HG03432 (cell line): Measurements from ENCODE around the gene KCNRG.
"Not testable (repeated sequence)": the region's sequence is repeated elsewhere in the genome, so short reads cannot be mapped to it uniquely, and the experiment has no call there.

ENCODE experiments used
- ATAC-seq: cut with Tn5 transposase; IDR thresholded peaks from one replicate; pipeline ENCODE4 v1.9.1; 2021; ENCODE audit warnings: mild to moderate bottlenecking, moderate library complexity; ENCODE audit not compliant: unreplicated experiment

The KCNRG gene, protein sequence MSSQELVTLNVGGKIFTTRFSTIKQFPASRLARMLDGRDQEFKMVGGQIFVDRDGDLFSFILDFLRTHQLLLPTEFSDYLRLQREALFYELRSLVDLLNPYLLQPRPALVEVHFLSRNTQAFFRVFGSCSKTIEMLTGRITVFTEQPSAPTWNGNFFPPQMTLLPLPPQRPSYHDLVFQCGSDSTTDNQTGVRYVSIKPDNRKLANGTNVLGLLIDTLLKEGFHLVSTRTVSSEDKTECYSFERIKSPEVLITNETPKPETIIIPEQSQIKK

DNA sequence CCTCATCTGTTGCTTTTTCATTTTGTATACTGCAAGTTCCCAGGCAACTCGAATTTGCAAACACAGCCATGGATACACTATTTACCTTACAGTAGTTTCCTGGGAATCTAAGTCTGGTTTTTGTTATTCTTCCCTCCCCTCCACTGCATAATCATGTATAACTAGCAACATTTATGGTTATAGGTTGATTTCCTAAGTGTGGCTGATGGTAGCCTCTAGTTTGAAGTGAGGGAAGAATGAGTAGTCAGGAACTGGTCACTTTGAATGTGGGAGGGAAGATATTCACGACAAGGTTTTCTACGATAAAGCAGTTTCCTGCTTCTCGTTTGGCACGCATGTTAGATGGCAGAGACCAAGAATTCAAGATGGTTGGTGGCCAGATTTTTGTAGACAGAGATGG lies at the start of gene KCNRG:
KCNRG (plus strand) TSS at position 187 of the 400 bp plus-strand sequence; CDS start at position 237, 50 bp downstream.
- ATAC-seq = no peak

DNA sequence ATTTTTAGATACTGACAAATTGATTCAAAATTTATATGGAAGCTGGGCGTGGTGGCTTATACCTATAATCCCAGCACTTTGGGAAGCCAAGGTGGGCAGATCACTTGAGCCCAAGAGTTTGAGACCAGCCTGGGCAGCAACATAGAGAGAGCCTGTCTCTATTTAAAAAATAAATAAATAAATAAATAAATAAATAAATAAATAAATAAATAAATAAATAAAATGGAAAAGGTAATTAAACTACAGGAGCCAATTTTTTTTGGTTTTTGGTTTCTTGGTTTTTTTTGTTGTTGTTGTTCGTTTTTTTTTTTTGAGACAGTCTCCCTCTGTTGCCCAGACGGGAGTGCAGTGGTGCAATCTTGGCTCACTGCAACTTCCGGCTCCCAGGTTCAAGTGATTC lies 47.8 kb upstream of the KCNRG start:
- no peak for ATAC-seq

DNA sequence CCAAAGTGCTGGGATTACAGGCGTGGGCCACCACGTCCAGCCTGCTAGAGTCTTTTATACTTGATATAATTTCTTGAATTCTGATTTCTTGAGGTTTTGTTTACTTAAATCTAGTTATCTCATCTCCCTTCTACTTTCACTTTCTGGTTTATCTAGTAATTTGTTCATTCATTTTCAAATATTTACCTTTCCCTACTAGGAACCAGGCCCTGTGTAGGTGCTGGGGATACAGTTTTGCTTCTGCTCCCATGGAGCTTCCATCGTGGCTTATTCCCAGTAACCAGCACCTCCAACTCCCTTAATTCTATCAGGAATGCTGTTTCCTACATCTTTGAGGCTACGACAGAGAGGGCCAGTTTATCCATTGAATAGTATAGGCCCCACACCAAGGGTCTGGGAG lies 42.5 kb upstream of the KCNRG start:
- no peak for ATAC-seq

DNA sequence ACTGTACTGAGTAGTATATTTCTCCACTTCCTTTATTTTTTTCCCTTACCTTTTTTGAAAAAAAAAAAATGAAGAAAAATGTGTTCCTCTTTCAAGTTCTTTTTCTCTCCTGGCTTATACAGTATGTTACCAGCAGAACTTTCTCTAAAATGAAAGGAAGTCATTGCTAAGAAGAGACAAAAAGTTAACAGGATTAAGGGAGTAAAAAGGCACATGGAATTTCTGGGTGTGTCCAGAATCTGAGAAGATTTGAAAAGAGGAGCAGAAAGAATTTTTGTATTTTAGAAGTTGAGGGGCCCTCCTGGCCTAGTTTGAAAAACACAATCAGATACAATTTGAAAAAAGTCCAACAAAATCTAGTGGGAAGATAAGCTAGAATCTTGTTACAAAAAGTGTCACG lies 39.4 kb upstream of the KCNRG start:
- ATAC-seq = no peak

DNA sequence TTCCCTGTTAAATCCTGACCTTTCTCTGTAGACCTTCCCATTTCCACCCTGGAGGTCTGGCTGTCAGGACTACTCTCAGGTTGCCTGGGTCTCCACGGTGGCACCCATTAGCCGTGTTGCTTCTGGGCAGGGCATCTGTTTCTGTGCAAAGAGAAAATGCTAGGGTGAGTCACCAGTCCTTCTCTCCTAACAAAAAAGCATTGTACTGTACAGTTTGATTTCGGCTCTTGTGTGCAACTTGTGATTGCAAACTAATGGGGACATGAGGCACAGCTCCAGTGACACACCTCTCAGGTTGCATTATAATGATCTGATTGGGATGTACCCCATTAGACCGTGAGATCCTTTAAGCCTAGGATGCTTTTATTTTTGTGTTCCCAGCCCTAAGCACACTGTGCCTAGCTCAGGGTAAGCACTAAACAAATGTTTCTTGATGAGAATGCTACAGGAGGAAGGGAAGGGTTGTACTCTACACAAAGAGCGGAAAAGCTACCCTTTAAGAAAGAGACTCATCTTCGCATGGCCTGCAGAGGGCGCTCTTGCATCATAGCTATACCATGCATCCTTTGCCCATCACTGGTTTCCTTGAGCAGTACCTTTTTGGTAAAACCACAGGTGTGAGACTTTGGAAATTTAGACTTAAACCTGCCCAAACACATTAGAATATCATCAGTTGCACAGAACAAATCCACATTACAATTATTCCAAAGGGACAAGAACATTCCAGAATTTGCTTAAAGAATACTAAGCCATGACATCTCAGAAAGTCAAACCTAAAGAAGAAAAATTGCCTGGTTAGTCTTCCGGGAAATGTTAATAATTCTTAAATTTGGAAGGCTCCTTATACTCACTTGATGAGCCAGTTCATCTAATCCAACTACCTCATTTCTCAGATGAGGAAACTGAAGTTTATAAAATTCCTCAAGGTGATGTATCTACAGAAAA lies 38.7 kb upstream of the KCNRG start:
- peak; percentile 60 for ATAC-seq

DNA sequence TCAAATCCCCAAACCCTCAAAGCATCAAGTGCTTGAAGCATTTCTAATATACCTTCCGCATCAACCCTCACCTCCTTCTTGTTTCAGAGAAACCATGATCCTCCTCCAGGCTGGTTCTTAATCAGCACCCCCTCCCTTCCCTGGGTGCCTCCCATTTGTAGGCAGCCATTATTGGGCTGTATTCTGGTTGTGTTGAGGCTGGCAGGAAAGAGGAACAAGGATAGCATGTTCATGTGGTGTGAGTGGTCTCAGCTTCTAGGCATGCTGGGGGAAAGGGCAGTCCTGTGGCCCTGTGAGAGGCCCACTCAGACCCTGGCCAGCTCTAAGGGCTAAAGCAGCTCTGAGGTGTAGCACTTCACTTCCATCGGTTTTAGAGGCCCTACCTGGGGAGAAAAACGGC lies 37.3 kb upstream of the KCNRG start:
- ATAC-seq = no peak

DNA sequence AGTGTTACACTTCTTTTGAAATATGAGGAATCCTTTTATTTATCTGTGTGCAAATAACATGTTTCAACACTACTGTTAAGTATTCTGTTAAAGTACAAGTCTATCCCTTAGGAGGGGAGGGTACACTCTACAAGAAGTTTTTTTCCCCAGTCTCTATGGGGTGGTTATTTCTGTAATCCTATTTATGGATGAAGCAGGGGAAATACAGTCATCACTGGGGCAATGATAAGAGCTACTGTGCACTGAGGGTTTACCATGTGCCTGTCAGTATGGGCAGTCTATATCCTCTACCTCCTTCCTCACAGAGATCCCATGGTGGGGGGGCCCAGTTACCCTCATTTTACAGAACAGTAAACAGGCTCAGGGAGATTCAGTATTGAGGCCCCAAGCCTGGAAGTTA lies 35.0 kb upstream of the KCNRG start:
- no peak for ATAC-seq

DNA sequence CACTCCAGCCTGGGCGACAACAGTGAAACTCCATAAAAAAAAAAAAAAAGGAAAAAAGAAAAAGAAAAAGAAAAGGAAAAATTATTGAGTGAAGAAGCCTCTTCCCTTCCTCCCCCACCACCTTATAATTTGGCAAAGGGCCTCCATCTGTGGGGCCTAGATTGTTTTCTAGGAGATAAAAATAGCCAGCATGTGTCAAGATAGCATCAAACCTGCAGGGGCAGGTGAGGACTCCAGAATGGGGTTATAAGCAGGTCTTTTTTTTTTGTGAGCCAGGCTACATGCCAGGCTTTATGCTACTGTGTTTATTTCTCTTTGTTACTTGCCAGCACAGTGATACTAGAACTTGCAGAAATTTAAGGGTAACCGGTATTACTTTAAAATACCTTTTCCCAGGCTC lies 30.1 kb upstream of the KCNRG start:
- no peak for ATAC-seq

DNA sequence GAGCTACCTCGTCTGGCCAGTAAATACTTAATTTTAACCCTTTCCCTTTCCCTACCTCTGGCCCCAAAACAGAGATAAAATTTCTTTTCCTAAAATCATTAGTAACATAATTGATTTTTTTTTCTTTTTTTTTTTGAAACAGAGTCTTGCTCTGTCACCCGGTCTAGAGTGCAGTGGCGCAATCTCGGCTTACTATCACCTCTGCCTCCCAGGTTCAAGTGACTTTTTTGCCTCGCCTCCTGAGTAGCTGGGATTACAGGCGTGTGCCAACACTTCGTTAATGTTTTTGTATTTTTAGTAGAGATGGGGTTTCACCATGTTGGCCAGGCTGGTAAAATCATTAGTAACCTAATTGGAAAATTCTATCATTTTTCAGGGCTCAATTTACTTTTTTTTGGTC lies 28.8 kb upstream of the KCNRG start:
- ATAC-seq = no peak

DNA sequence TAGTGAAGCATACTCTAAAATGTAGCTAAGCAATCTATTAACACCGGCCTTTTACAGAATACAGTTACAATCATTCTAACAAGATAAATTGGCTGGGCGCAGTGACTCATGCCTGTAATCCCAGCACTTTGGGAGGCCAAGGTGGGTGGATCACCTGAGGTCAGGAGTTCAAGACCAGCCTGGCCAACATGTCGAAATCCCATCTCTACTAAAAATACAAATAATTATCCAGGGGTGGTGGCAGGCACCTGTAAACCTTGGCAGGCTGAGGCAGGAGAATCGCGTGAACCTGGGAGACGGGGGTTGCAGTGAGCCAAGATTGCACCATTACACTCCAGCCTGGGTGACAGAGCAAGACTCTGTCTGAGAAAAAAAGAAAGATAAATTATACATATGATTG lies 24.6 kb upstream of the KCNRG start:
- ATAC-seq = not testable (repeated sequence)

DNA sequence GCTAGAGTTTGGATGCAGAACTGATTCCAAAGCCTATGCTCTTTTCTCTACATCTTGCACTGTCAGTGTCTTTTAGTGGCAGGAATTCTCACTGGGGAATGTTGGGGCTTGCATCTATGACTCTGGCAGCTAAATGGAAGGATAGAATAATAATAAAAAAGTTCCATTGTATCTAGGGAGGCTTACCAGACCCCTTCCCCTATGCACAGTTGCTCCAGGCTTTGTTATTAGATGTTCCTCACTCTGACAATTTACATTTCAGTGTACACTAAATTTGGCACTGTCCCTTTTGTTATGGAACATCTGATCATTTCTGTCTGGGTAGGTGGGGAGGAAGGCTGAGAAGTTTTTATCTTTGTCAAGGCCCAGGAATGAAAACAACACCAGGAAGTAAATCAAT lies 22.1 kb upstream of the KCNRG start:
- ATAC-seq = no peak

DNA sequence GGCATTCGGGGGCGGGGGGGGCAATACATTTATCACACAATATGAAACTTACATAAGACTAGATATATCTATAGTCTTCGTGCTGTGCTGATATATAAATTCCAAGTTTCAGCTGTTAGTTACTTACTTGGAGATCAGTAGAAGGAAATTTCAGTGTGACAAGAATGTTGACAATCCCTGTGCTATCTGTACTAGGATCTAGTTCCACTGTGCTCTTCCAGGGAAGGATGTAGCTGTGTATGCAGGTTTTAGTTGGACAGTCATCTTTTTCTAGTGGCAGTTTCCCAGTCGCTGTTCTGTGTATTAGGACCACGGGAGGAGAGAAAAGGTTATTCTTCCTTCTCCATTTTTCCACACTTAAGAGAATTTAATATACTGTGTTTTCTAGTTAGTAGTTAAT lies 21.6 kb upstream of the KCNRG start:
- ATAC-seq = no peak

DNA sequence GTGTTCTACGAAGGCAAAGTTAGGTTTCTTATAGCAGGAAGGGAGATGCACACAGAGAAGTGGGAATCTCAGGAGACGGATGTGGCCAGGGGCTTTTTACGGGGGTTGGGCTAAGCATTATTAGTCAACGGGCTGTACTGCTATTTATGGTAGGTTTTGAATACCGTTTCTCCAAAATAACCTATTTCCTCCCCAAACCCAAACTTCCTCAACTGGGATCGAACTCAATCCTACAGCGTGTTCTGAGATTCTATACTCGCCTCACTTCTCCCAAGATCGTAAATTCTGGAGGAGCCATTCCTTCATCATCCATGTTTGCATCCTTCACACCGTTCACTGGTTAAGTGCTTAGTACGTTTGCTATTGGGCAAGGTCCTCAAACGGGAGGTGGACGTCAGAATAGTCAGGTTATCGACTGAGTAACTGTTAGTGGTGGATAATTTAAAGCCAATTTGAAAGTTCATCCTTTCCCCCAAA lies 19.6 kb upstream of the KCNRG start:
- ATAC-seq = no peak

DNA sequence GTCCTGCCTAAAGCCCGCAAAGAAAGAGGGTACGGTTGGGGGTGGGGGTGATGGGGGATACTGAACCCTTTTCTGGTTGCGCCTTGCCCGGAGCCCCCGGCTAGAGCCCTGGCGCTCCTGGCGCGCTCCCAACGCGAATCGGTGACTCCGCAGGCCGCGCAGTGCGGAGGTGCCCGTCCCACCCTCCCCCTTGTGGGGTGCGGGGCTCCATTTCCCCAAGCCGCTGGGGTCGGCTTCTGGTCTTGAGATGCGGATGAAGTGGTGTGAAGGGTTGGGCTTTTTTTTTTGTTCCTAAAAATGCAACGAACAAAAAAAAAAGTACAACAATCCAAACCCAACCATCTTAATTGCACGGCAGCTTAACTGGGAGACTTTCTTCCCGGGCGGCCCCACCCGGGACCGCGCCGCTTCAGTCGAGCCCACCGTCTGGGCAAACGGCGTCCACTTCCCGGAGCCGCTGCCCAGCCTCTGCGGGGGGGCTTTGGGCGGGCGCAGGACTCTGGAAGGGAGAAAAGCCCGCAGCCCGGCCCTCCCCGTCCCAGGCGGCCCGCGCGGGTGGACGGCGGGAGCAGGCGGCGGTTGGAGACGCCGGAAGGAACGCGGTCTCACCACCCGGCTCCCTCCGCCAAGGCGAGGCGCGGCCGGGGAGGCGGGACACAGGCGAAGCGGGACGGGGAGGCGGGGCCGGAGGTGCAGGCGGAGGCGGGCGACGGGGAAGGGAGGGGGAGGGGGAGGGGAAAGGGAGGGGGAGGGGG lies 18.9 kb upstream of the KCNRG start:
- ATAC-seq = peak; percentile 60

DNA sequence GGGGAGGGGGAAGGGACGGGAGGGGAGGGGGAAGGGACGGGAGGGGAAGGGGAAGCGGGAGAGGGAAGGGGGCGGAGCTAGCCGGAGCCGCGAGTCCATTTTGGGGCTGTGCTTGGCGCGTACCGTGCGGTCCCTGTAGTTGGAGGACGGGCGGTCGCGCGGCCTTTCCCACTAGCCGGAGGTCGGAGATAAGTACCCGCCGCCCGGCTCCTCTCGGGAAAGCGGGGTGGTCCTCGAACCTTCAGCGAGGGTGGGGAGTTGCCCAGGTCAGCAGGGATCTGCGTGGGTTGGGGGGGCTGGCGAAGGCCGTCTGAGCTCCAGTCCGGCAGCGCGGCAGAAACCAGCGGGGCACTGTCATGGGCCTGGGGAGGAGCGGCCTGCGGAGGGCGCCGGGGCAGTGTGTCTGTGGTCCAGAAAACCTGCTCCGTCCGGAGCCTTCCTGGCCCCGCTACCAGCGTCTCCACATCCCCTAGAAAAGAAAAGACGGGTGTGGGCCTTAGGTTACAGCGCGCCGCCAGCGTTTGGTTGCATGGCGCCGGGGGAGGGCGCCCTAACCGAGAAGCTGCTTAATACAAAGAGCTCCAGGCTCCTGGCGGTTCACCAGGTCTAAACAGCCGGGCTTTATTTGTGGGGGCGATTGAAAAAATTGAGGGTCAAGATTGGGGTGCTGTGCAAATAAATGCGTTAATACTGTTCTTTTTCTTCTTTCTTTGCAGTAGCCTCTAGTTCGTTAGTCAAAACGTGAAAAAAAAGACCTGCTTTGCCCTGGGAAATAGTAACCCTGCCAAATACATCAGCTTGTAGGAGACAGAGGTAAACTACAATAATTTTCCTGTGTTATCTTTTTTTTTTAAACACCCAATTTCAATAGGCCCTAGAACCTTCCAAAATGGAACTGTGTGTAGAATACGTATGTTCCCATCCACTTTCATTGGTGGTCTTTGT lies 18.0 kb upstream of the KCNRG start, which contains the start of gene TRIM13:
TRIM13 (plus strand) TSS at position 92 of the 945 bp plus-strand sequence. CDS start 14,899 bp downstream, outside the sequence.
- peak; percentile 80 for ATAC-seq

DNA sequence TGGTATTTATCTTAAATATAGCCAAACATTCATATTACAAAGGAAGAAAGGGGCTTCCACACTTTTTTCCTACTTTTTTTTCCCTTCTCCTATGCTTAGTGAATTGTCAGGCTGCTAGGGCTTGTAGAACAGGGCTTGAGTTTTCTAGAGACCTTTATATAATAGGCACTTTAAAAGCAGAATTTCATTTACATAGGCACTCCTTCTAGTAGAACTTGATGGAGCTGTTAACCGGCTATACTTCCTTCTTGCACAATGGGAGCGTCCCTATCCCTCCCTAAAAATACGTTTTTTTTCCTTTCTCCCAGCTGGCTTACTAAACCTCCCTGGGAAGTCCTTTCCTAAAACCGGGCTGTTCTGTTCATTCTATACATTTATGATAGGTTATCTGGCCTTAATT lies 17.3 kb upstream of the KCNRG start:
- no peak for ATAC-seq

DNA sequence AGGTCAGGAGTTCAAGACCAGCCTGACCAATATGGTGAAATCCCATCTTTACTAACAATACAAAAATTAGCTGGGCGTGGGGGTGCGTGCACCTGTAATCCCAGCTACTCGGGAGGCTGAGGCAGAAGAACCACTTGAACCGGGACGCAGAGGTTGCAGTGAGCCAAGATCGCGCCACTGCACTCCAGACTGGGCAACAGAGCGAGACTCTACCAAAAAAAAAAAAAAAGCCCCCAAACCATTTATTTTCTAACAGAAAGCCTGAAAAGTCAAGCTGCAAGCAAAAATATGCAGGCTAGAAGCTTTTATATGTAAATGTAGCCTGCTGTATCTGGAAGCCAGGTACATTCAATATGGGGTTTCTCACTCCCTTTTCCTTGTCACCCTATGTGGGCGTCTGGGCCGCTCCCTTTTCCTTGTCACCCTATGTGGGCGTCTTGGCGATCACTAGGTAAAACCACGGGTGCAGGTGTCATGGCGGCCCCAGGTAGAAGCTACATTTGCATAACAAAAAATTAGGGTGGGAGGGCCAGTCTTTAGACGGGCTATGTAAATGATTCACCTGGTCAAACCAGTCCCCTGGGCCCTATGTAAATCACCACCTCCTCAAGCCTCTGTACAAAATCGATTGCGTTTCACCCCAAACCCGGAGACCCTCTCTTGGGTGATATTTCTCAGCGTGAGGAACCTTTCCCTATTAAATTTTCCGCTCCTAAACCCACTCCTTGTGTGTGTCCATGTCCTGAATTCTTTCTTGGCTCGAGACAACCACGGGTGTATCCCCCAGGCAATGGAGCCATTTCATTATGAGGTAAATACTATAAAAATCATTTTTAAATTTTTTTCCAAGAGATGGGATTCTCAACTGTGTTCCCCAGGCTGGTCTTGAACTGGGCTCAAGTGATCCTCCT lies 16.3 kb upstream of the KCNRG start:
- ATAC-seq = no peak

DNA sequence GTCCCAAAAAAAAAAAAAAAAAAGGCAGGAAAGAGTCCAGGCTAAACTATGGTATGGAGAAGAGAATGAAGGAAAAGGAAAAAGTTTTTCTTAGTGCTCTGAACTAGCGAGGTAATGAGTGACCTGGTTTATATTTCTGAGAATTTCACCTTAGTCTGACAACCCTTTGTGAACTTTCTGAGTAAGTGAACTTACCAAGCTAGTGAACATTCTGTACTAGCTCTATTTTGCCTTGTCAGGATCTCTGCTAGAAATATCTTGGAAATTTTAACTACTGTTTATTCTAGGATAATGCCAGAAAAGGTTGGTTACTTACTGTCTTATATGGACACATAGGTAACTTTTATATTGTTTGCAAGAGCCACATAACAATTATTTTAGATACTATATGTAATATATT lies 14.0 kb upstream of the KCNRG start:
- no peak for ATAC-seq
